HEK293T (cell line): ENCODE measurements around the gene CACNA1F.

Experiments
- BHLHE40 ChIP-seq: fragments of 450-650 bp; IDR thresholded peaks from 2 replicates; pipeline ENCODE4 v1.6.1; 2016; ENCODE audit warnings: mild to moderate bottlenecking, moderate library complexity, borderline replicate concordance
- CTBP1 ChIP-seq: fragments of 450-650 bp; IDR thresholded peaks from 2 replicates; pipeline ENCODE4 v1.6.1; 2016; ENCODE audit warnings: borderline replicate concordance
- ELF4 ChIP-seq: fragments of 450-650 bp; IDR thresholded peaks from 2 replicates; pipeline ENCODE4 v1.6.1; 2017; ENCODE audit warnings: antibody characterized with exemption
- FOXA1 ChIP-seq: fragments of 450-650 bp; IDR thresholded peaks from 2 replicates; pipeline ENCODE4 v1.6.1; 2016; ENCODE audit warnings: mild to moderate bottlenecking
- FOXK2 ChIP-seq: fragments of 450-650 bp; IDR thresholded peaks from 2 replicates; pipeline ENCODE4 v1.6.1; 2016; ENCODE audit warnings: mild to moderate bottlenecking
- FOXM1 ChIP-seq: fragments of 450-650 bp; IDR thresholded peaks from 2 replicates; pipeline ENCODE4 v1.6.1; 2017; ENCODE audit warnings: mild to moderate bottlenecking, borderline replicate concordance
- HDGF ChIP-seq: fragments of 450-650 bp; IDR thresholded peaks from 2 replicates; pipeline ENCODE4 v1.6.1; 2017; ENCODE audit warnings: antibody characterized with exemption, borderline replicate concordance
- LEF1 ChIP-seq: fragments of 450-650 bp; IDR thresholded peaks from 2 replicates; pipeline ENCODE4 v1.6.1; 2017; ENCODE audit warnings: mild to moderate bottlenecking, borderline replicate concordance
- PKNOX1 ChIP-seq: fragments of 450-650 bp; IDR thresholded peaks from 2 replicates; pipeline ENCODE4 v1.6.1; 2016
- SP1 ChIP-seq: fragments of 450-650 bp; IDR thresholded peaks from 2 replicates; pipeline ENCODE4 v1.6.1; 2017
- SUZ12 ChIP-seq: fragments of 450-650 bp; IDR thresholded peaks from 2 replicates; pipeline ENCODE4 v1.6.1; 2016; ENCODE audit warnings: mild to moderate bottlenecking
- TARDBP ChIP-seq: fragments of 450-650 bp; IDR thresholded peaks from 2 replicates; pipeline ENCODE4 v1.6.1; 2016

GRCh38 chrX:49178537-49178936 is 54.6 kb downstream of the CACNA1F start:
- TF ChIP-seq SP1, result no peak
- TF ChIP-seq TARDBP, result no peak
- no peak for TF ChIP-seq ELF4
- no peak for TF ChIP-seq LEF1
- no peak for TF ChIP-seq BHLHE40
- no peak for TF ChIP-seq PKNOX1
- no peak for TF ChIP-seq FOXK2
- no peak for TF ChIP-seq FOXM1
- no peak for TF ChIP-seq FOXA1
- TF ChIP-seq HDGF, result no peak
- TF ChIP-seq SUZ12, result no peak
- TF ChIP-seq CTBP1, result no peak
